Measurements from ENCODE around the gene TFEB.

The TFEB gene

GRCh38 chr6:41677124-41677921 lies 58.1 kb downstream of the TFEB start:
- H3K27ac ChIP-seq: no peak overlapping the region
- TF ChIP-seq ZFX (IDR thresholded peaks at IDR 0.05; ENCODE audit: borderline replicate concordance) (no peak), CTCF (IDR thresholded peaks at IDR 0.05) (no peak)

DNA sequence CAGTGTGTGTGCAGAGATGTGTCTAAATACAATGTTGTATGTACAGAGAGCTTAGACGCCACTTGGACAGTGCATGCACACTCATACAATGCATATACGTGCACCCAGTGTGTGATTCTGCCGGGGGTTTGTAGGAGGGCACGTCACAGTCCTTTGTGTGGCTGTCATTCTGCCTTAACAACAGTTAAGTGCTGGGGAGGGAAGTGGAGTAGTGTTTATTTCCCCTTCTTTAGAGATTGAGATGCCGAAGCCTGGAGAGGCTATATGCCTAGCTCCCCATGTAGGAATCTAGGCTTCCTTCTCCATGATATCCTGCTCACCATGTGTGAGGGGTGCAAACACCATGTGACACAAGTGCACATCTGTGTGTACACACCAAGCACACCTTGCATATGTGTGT lies 59.0 kb downstream of the TFEB start:
- no peak overlapping the region for H3K27ac ChIP-seq
- TF ChIP-seq ZFX (IDR thresholded peaks at IDR 0.05; ENCODE audit: borderline replicate concordance) (no peak), CTCF (IDR thresholded peaks at IDR 0.05) (no peak)

- H3K27ac ChIP-seq: no peak overlapping the region
- TF ChIP-seq ZFX (IDR thresholded peaks at IDR 0.05; ENCODE audit: borderline replicate concordance) (no peak), CTCF (IDR thresholded peaks at IDR 0.05) (no peak)
These were observed 59.4 kb downstream of the TFEB start for GRCh38 chr6:41675992-41676391.

- no peak for TF ChIP-seq CTCF (IDR thresholded peaks at IDR 0.05)
- TF ChIP-seq ZFX (IDR thresholded peaks at IDR 0.05; ENCODE audit: borderline replicate concordance): no peak
These were observed 60.1 kb downstream of the TFEB start for GRCh38 chr6:41675176-41675775.

DNA sequence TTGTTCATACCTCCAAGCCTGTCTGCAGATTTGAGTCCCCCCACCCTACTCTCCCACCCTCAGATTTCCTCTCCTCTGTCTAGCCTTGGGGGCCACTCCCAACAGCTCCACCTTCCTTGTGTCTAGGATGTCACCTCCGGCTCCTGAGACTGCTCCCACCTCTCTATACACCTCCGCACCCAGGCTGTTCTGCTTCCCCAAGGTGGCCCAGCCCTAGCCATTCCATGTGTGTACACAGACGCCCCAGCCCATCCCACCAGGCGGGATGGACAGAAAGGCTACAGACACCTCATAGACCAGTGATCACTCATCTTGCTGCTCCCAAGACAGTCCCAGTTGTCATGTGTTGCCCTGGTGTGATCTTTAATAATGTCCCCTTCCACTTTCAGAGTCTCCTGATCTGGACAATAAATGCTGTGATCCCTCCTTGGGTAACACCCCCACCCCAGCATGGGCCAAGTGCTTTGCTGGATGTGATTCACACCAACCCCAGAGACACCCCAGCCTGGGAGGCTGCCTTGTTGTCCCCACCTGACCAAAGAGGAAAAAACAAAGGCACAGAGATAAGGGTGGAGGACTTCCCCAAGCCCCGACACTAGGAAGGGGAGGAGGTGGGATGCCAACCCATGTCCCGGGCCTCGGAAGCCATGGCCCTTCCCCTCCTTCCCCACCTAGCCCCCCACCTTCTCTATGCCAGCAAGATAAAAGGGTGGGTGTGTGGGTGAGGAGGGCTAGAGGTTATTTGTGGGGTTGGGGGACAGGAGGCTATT lies 61.0 kb downstream of the TFEB start:
- TF ChIP-seq ZFX (IDR thresholded peaks at IDR 0.05; ENCODE audit: borderline replicate concordance) (no peak), CTCF (IDR thresholded peaks at IDR 0.05) (no peak)

More at GRCh38 chr6:41675176-41675775, 60.1 kb downstream of the TFEB start:
- H3K27ac ChIP-seq: no peak overlapping the region

DNA sequence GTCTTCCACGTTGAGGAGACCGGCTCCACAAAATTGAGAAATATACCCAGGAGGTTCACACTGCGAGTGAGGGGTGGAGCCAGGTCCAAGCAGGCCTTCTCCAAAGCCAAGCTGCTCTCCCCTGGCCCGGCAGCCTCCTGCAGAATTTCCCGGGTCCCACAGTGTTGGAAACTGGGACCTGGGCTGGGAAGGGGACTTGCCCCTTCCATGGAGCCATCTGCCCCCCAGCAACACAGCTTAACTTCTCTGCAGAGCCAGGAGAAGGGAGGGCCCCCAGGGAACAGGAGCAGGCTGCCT lies 61.8 kb downstream of the TFEB start:
- H3K27ac ChIP-seq: no peak overlapping the region
- TF ChIP-seq ZFX (IDR thresholded peaks at IDR 0.05; ENCODE audit: borderline replicate concordance) (no peak), CTCF (IDR thresholded peaks at IDR 0.05) (no peak)

More for the DNA sequence above, 61.0 kb downstream of the TFEB start:
- H3K27ac ChIP-seq: no peak overlapping the region

All from 22Rv1 (cell line).